OCI-LY3 (cell line): ENCODE results near the gene LARGE1.

Experiments used
- CTCF ChIP-seq: fragments of 200-600, 300-600 bp; sonication (generic); IDR thresholded peaks from 2 replicates; pipeline ENCODE4 v1.5.1; 2014; ENCODE audit warnings: antibody characterized with exemption, low read length, low read depth
- EZH2phosphoT487 ChIP-seq: fragments of 200-600 bp; shearing (Covaris generic); IDR thresholded peaks from 2 replicates; pipeline ENCODE4 v1.6.1; 2018; ENCODE audit warnings: antibody characterized with exemption, mixed run types, low read depth

- TF ChIP-seq CTCF, result no peak
- no peak for TF ChIP-seq EZH2phosphoT487
These were observed 345.2 kb downstream of the LARGE1 start for GRCh38 chr22:33575041-33575440.
